Osteoblast (primary cell): ENCODE measurements around the gene ASB2. TPM values are rescaled to one million over a fixed set of nuclear protein-coding genes. Genes with fewer than 3 reads are reported as not detected.

Source experiments
- DNase-seq: peaks from one replicate; pipeline ENCODE4 v3.0.0; 2011; ENCODE audit warnings: low spot score, mixed read lengths; ENCODE audit not compliant: insufficient read length; ENCODE audit errors: missing footprints
- H2AFZ ChIP-seq: 2 replicates; pipeline ENCODE4 v1.6.0; 2011; ENCODE audit warnings: mild to moderate bottlenecking, low read length
- H3K27ac ChIP-seq: 2 replicates; pipeline ENCODE4 v1.5.1; 2011; ENCODE audit warnings: mild to moderate bottlenecking, low read depth, low read length, moderate library complexity
- H3K27me3 ChIP-seq: 2 replicates; pipeline ENCODE4 v1.6.0; 2012; ENCODE audit warnings: mild to moderate bottlenecking, control low read depth, inconsistent platforms, low read length, moderate library complexity; ENCODE audit not compliant: insufficient read depth
- H3K36me3 ChIP-seq: 2 replicates; pipeline ENCODE4 v1.5.1; 2011; ENCODE audit warnings: mild to moderate bottlenecking, low read length, control low read depth, moderate library complexity; ENCODE audit not compliant: insufficient read depth
- H3K4me1 ChIP-seq: 2 replicates; pipeline ENCODE4 v1.5.1; 2011; ENCODE audit warnings: mild to moderate bottlenecking, low read length, control low read depth, moderate library complexity; ENCODE audit not compliant: insufficient read depth
- H3K4me2 ChIP-seq: 2 replicates; pipeline ENCODE4 v1.6.0; 2011; ENCODE audit warnings: mild to moderate bottlenecking, low read length; ENCODE audit not compliant: insufficient read depth
- H3K4me3 ChIP-seq: fragments of 200-600 bp; sonication (generic); 3 replicates; pipeline ENCODE4 v1.5.1; 2012; ENCODE audit warnings: mild to moderate bottlenecking, low read length, inconsistent platforms; ENCODE audit not compliant: insufficient read depth
- H3K79me2 ChIP-seq: 2 replicates; pipeline ENCODE4 v1.6.0; 2012; ENCODE audit warnings: mild to moderate bottlenecking, low read length, control low read depth, inconsistent platforms; ENCODE audit not compliant: insufficient read depth
- H3K9me3 ChIP-seq: 2 replicates; pipeline ENCODE4 v1.5.1; 2011; ENCODE audit warnings: low read depth, low read length, control low read depth
- H4K20me1 ChIP-seq: 2 replicates; pipeline ENCODE4 v1.6.0; 2012; ENCODE audit warnings: mild to moderate bottlenecking, low read length, control low read depth; ENCODE audit not compliant: insufficient read depth
- total RNA-seq: library from RNA; depleted of rRNA; stranded (reverse); fragments of >200 nt; gene quantifications from 2 replicates; pipeline ENCODE4 v1.2.3, GENCODE V29; 2012
- TF ChIP-seq, protein P1 (sequence below): IDR thresholded peaks from 2 replicates; pipeline ENCODE4 v1.5.1; 2011; ENCODE audit warnings: mild to moderate bottlenecking, low read depth, low read length, moderate library complexity; ENCODE audit errors: extremely low read depth

Gene ASB2
- total RNA-seq, 1 donor = 1.1 TPM

DNA sequence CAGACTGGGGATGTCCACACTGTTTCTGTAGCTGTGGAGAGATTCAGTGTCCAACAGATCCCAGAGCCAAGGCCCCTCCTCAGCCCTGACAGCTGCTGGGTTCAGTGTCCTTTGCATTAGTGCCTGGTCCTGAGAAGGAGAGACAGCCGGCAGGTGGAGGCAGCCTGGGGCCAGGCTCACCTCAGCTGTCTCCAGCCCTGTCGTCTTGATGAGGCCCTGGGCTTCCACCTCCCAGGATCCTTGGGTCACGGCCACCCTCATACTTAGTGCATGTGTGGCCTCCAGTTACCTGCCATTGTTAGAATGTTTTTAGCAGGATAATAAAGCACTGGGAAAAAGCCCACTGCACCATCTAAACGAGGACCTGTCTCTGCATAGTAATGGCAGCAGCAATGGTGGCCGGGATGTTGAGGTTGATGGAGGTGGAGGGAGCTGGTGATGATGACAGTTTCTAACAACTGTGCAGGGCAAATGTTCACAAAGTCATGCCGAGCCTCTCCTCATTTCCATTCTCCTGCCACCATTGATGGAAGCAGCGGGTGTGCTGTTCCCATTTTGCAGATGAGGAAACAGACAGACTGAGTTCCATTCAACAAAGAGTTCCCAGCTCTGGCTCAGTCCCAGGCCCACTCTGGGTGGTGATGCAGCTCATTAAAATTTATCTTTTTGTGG, 17.7 kb downstream of the ASB2 start:
- Histone ChIP-seq H3K4me2 (peak overlapping the region; percentile 2), H3K4me3 (no peak overlapping the region), H3K27ac (peak overlapping the region; percentile 6), H4K20me1 (no peaks in the 10 kb centered on the region), H3K36me3 (no peaks in the 10 kb centered on the region), H2AFZ (no peak overlapping the region), H3K79me2 (no peaks in the 10 kb centered on the region), H3K27me3 (no peaks in the 10 kb centered on the region), H3K4me1 (peaks cover 16% of the 10 kb centered on the region), H3K9me3 (no peaks in the 10 kb centered on the region)
- TF ChIP-seq, protein P1, sequence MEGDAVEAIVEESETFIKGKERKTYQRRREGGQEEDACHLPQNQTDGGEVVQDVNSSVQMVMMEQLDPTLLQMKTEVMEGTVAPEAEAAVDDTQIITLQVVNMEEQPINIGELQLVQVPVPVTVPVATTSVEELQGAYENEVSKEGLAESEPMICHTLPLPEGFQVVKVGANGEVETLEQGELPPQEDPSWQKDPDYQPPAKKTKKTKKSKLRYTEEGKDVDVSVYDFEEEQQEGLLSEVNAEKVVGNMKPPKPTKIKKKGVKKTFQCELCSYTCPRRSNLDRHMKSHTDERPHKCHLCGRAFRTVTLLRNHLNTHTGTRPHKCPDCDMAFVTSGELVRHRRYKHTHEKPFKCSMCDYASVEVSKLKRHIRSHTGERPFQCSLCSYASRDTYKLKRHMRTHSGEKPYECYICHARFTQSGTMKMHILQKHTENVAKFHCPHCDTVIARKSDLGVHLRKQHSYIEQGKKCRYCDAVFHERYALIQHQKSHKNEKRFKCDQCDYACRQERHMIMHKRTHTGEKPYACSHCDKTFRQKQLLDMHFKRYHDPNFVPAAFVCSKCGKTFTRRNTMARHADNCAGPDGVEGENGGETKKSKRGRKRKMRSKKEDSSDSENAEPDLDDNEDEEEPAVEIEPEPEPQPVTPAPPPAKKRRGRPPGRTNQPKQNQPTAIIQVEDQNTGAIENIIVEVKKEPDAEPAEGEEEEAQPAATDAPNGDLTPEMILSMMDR = no peak
- peak; percentile 15 for DNase-seq

DNA sequence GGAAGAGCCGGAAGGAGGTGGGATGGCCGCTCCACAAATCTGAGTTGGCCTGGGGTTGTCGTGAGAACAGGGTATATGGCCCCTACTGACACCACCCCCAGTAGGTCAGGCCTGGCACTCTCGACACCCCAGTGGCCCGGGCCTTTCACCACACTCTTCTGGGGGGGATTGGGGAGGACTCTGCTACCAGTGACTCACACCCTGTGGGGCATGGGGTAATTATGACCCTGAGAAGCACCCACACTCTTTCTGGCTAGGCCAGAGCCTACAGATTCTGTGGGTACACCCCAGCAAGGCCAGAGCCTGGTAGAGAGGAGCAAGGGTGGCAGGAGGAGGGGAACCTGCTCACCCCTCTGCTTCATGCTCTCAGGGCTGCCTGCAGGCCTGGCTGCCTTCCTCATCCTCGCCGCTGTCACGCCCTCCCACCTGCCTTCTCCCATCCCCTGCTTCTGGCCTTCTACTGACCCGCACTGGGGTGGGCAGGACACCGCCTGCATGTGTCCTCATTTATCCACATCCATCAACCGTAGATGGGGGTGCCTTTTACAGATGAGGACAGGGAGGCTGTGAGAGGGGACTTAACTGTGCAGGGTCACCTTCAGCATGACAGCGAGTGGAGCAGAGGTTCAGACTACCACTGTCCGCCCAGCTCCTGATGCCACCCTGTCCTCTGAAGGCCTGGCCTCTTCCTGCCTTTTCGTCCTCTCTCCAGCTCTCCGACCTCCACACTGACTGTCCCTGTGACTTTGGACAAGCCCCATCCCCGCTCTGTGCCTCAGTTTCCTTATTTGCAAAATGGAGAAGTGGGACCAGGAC, 18.4 kb downstream of the ASB2 start:
- Histone ChIP-seq H3K9me3 (no peaks in the 10 kb centered on the region), H3K4me2 (no peak overlapping the region), H3K4me3 (no peak overlapping the region), H3K36me3 (no peaks in the 10 kb centered on the region), H3K4me1 (peaks cover 16% of the 10 kb centered on the region), H2AFZ (no peak overlapping the region), H3K27ac (no peak overlapping the region), H4K20me1 (no peaks in the 10 kb centered on the region), H3K27me3 (no peaks in the 10 kb centered on the region), H3K79me2 (no peaks in the 10 kb centered on the region)
- peak; percentile 51 for DNase-seq
- TF ChIP-seq, protein P1 = no peak

DNA sequence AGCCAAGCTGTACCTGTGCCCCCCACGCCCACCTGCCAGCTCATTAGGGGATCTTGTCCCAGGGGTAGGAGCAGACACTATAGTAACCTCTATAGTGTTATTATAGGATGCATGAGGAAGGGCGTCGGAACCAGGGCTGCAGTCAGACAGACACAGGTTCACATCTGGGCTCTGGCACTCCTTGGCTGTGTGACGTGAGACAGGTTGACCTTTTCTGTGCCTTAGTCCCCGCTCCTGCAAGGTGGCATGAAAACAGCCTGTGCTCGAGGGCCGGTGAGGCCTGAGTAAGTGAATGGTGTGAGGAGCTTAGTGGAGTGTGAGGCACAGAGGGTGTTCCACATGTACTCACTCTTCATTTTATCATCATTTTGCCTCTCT, 19.0 kb downstream of the ASB2 start:
- no peak overlapping the region for H3K4me3 ChIP-seq
- H3K9me3 ChIP-seq = no peaks in the 10 kb centered on the region
- H4K20me1 ChIP-seq = no peaks in the 10 kb centered on the region
- no peak overlapping the region for H3K4me2 ChIP-seq
- no peaks in the 10 kb centered on the region for H3K79me2 ChIP-seq
- H3K27me3 ChIP-seq = no peaks in the 10 kb centered on the region
- no peaks in the 10 kb centered on the region for H3K36me3 ChIP-seq
- no peak overlapping the region for H2AFZ ChIP-seq
- DNase-seq = no peak
- TF ChIP-seq, protein P1 = no peak
- no peak overlapping the region for H3K27ac ChIP-seq
- peaks cover 16% of the 10 kb centered on the region for H3K4me1 ChIP-seq
